ENCODE data around the gene PSMB1. TPM values are rescaled to one million over a fixed set of nuclear protein-coding genes. Genes with fewer than 3 reads are reported as not detected.

Gene PSMB1
- total RNA-seq, 1 experiment from 2014 or later, result 215 TPM

DNA sequence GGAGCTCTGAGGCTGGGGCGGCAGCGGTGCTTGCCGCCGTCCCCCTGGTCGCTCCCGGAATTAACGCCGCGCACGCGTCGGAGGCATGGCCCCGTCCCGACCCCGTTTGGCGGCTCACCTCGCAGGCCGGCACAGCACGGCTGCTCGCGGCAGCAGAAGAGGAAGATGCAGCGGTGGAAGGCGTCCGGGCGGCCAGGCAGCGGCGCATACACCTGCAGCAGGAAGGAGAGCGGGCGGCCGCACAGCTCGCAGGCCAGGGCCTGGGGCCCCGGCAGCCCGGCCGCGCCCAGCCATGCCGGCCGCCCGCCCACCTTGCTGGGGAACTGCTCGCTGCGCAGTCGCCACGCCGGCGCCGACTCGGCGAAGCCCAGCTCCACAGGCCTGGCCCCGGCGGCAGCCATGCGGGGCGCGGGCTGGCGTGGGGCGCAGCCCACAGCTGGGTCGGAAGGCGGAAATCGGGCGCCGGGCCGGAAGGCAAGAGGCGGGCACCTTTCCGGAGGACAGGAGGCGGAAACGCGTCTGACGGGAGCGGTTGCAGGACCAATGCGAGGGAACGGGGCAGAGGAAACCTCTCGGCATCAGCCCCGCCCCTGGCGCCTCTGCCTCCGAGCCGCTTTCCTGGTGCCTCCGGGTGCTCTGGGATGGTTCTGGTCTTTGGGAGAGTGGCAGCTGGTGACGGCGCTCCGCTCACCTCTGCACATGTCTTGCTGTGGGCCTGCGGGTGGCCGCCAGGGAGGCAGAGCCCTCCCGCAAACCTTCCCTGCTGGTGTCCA lies 31.3 kb upstream of the PSMB1 start, which contains the start of gene PDCD2 (continued):
- TF ChIP-seq TCF7 (CRISPR knock-in tag; IDR thresholded peaks at IDR 0.05; ENCODE audit: low read depth) (no peak), GABPB1 (CRISPR knock-in tag; IDR thresholded peaks at IDR 0.05) (peak; percentile 75; the same call in 1 of the 2 replicates)
- TF ChIP-seq, protein P1, sequence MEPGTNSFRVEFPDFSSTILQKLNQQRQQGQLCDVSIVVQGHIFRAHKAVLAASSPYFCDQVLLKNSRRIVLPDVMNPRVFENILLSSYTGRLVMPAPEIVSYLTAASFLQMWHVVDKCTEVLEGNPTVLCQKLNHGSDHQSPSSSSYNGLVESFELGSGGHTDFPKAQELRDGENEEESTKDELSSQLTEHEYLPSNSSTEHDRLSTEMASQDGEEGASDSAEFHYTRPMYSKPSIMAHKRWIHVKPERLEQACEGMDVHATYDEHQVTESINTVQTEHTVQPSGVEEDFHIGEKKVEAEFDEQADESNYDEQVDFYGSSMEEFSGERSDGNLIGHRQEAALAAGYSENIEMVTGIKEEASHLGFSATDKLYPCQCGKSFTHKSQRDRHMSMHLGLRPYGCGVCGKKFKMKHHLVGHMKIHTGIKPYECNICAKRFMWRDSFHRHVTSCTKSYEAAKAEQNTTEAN (CRISPR knock-in tag; IDR thresholded peaks at IDR 0.05), result no peak; the same call in 1 of the 2 replicates

DNA sequence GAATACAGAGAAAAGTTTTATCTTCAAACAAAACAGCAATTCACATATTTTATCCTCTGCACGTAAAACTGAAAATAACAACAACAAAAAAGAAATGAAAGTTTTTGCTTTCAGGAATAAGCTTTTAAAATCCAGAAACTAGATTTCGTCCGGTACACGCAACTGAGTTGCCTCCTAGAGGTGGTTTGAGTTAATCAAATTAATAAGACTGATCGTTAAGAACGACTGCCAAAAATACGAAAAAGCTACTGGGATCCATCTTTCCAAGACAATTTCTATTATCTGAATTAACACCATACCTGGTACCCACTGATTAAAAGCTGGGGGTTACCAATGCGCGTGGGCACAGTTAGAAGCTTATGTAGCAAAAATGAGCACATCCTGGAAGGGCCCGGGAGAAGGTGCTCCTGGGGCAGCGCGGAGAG lies 30.7 kb upstream of the PSMB1 start:
- DNase-seq (ENCODE audit: low spot score) (no peak), ATAC-seq (no peak)
- CTCF ChIA-PET, result interaction anchor here (0.5 to 1.7 kb wide), 2 partner anchors 9 to 293 kb away, joined by 3 to 15 read pairs; partner anchors contain the start of gene DLL1
- Mint-ChIP-seq H3K36me3 (peaks cover 50% of the 10 kb centered on the region), H3K27me3 (ENCODE audit: low read depth) (no peaks in the 10 kb centered on the region), H3K4me3 (peak overlapping the region; percentile 93), H3K4me1 (peaks cover 37% of the 10 kb centered on the region), H3K27ac (peak overlapping the region; percentile 92), H3K9me3 (peaks cover 3% of the 10 kb centered on the region; the same call in 1 of the 2 replicates)
- no peak for TF ChIP-seq ELF4 (CRISPR knock-in tag; IDR thresholded peaks at IDR 0.05; ENCODE audit: low read depth)
- TF ChIP-seq SMAD3 (CRISPR knock-in tag; IDR thresholded peaks at IDR 0.05; ENCODE audit: borderline replicate concordance), result no peak
- TF ChIP-seq JUN (CRISPR knock-in tag; IDR thresholded peaks at IDR 0.05), result no peak
- no peak for TF ChIP-seq ETV6 (CRISPR knock-in tag; IDR thresholded peaks at IDR 0.05)
- no peak for TF ChIP-seq PRRX2 (CRISPR knock-in tag; IDR thresholded peaks at IDR 0.05)
- TF ChIP-seq RELA (CRISPR knock-in tag; IDR thresholded peaks at IDR 0.05; ENCODE audit: borderline replicate concordance), result no peak
- TF ChIP-seq NR3C1 (CRISPR knock-in tag; conservative IDR thresholded peaks at IDR 0.05; ENCODE audit: low read depth), result no peak
- TF ChIP-seq NFE2L1 (CRISPR knock-in tag; IDR thresholded peaks at IDR 0.05), result no peak
- no peak for TF ChIP-seq NFATC4 (CRISPR knock-in tag; IDR thresholded peaks at IDR 0.05)
- TF ChIP-seq, protein P1 (CRISPR knock-in tag; IDR thresholded peaks at IDR 0.05), result no peak
- no peak for TF ChIP-seq ZNF121 (CRISPR knock-in tag; IDR thresholded peaks at IDR 0.05)
- no peak for TF ChIP-seq TEAD1 (CRISPR knock-in tag; IDR thresholded peaks at IDR 0.05)
- TF ChIP-seq KAT7 (CRISPR knock-in tag; IDR thresholded peaks at IDR 0.05; ENCODE audit: borderline replicate concordance), result no peak
- no peak for TF ChIP-seq RORB (CRISPR knock-in tag; IDR thresholded peaks at IDR 0.05)
- POLR2A ChIA-PET, result interaction anchor here (0.6 to 1.3 kb wide), 2 partner anchors 8 to 30 kb away, joined by 3 to 4 read pairs; partner anchors contain the start of gene TBP

DNA sequence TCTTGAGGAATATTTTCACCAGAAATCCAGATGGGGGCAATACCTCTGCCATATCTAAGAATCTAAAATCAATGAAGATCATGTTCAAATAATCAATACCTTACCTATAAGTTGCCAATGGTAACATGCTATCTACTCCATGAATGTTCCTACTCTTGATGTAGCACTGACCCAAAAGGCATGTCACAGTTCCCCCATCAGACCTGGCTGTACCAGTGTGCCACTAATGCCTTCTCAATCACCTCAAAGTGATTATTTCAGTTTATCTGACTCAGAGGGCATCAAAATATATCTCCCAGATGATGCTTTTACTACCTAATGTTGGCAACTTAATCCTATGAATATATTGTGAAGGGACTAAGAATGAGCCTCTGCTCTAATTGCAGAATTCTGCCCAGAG lies 25.8 kb upstream of the PSMB1 start:
- no peak overlapping the region for H3K27ac Mint-ChIP-seq
- no peak for DNase-seq (ENCODE audit: low spot score)
- no peak for TF ChIP-seq FOXK1 (CRISPR knock-in tag; IDR thresholded peaks at IDR 0.05)
- TF ChIP-seq CREB1 (CRISPR knock-in tag; IDR thresholded peaks at IDR 0.05), result no peak
- POLR2A ChIA-PET, result no interaction called here
- peaks cover 58% of the 10 kb centered on the region for H3K36me3 Mint-ChIP-seq
- CTCF ChIA-PET, result no interaction called here
- no peaks in the 10 kb centered on the region for H3K27me3 Mint-ChIP-seq (ENCODE audit: low read depth)
- H3K4me1 Mint-ChIP-seq, result peaks cover 7% of the 10 kb centered on the region
- no peak for ATAC-seq
- H3K9me3 Mint-ChIP-seq, result no peaks in the 10 kb centered on the region
- H3K4me3 Mint-ChIP-seq, result no peak overlapping the region

DNA sequence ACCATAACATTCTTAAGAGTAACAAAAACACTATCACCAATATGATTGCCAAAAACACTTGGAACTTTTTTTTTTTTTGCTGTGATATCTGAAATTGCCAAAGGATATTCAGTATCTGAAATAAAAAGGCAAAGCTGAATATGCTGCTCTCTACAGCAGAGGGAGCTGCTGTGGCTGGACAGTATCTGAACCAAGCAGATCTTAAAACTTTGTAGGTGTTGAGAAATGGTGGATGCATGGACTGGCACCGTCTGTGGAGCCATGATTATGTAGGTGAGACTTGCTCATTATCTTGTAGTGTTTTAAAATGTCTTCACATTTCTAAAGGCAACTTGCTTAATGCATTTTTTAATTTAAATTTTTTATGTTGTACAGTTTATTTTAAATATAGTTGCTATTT lies 22.1 kb upstream of the PSMB1 start:
- H3K4me3 Mint-ChIP-seq, result no peak overlapping the region
- no peaks in the 10 kb centered on the region for H3K4me1 Mint-ChIP-seq
- DNase-seq (ENCODE audit: low spot score) (no peak), ATAC-seq (peak; percentile 70)
- no peak overlapping the region for H3K27ac Mint-ChIP-seq
- H3K36me3 Mint-ChIP-seq, result peaks cover 45% of the 10 kb centered on the region
- CTCF ChIA-PET, result interaction anchor here (0.7 to 1.8 kb wide), 4 partner anchors 9 to 45 kb away, joined by 3 to 15 read pairs (median 4); partner anchors contain the start of gene PDCD2
- H3K9me3 Mint-ChIP-seq, result no peaks in the 10 kb centered on the region
- POLR2A ChIA-PET, result interaction anchor here (1.4 kb wide), 1 partner anchor 9 kb away, joined by 4 read pairs; the partner anchor contains the start of gene PDCD2
- no peaks in the 10 kb centered on the region for H3K27me3 Mint-ChIP-seq (ENCODE audit: low read depth)
- TF ChIP-seq ETV6 (CRISPR knock-in tag; IDR thresholded peaks at IDR 0.05) (no peak), ZNF263 (CRISPR knock-in tag; IDR thresholded peaks at IDR 0.05; ENCODE audit: low read depth) (no peak)
- TF ChIP-seq, protein P2, sequence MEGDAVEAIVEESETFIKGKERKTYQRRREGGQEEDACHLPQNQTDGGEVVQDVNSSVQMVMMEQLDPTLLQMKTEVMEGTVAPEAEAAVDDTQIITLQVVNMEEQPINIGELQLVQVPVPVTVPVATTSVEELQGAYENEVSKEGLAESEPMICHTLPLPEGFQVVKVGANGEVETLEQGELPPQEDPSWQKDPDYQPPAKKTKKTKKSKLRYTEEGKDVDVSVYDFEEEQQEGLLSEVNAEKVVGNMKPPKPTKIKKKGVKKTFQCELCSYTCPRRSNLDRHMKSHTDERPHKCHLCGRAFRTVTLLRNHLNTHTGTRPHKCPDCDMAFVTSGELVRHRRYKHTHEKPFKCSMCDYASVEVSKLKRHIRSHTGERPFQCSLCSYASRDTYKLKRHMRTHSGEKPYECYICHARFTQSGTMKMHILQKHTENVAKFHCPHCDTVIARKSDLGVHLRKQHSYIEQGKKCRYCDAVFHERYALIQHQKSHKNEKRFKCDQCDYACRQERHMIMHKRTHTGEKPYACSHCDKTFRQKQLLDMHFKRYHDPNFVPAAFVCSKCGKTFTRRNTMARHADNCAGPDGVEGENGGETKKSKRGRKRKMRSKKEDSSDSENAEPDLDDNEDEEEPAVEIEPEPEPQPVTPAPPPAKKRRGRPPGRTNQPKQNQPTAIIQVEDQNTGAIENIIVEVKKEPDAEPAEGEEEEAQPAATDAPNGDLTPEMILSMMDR (IDR thresholded peaks at IDR 0.05), result 0 out of 2 replicates have a peak, but pooled peaks have one; percentile 10
- TF ChIP-seq, protein P3, sequence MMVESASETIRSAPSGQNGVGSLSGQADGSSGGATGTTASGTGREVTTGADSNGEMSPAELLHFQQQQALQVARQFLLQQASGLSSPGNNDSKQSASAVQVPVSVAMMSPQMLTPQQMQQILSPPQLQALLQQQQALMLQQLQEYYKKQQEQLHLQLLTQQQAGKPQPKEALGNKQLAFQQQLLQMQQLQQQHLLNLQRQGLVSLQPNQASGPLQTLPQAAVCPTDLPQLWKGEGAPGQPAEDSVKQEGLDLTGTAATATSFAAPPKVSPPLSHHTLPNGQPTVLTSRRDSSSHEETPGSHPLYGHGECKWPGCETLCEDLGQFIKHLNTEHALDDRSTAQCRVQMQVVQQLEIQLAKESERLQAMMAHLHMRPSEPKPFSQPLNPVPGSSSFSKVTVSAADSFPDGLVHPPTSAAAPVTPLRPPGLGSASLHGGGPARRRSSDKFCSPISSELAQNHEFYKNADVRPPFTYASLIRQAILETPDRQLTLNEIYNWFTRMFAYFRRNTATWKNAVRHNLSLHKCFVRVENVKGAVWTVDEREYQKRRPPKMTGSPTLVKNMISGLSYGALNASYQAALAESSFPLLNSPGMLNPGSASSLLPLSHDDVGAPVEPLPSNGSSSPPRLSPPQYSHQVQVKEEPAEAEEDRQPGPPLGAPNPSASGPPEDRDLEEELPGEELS (CRISPR knock-in tag; IDR thresholded peaks at IDR 0.05), result no peak
- TF ChIP-seq, protein P4, sequence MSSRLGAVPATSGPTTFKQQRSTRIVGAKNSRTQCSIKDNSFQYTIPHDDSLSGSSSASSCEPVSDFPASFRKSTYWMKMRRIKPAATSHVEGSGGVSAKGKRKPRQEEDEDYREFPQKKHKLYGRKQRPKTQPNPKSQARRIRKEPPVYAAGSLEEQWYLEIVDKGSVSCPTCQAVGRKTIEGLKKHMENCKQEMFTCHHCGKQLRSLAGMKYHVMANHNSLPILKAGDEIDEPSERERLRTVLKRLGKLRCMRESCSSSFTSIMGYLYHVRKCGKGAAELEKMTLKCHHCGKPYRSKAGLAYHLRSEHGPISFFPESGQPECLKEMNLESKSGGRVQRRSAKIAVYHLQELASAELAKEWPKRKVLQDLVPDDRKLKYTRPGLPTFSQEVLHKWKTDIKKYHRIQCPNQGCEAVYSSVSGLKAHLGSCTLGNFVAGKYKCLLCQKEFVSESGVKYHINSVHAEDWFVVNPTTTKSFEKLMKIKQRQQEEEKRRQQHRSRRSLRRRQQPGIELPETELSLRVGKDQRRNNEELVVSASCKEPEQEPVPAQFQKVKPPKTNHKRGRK (CRISPR knock-in tag; IDR thresholded peaks at IDR 0.05; ENCODE audit: borderline replicate concordance), result no peak
